Sciatic nerve (tissue), 2 donors: ENCODE data around the gene ANKRD40. TPM values are rescaled to one million over a fixed set of nuclear protein-coding genes. Genes with fewer than 3 reads are reported as not detected.
"Not testable (repeated sequence)": the region's sequence is repeated elsewhere in the genome, so short reads cannot be mapped to it uniquely, and the experiment has no call there.

Experiments
- ATAC-seq: fragments of 200-7000 bp; cut with Tn5 transposase; one replicate; pipeline ENCODE4 v1.9.1; 2020; ENCODE audit warnings: mild to moderate bottlenecking, moderate library complexity
- DNase-seq: peaks from one replicate; pipeline ENCODE4 v3.0.0-alpha.2; 2020; ENCODE audit warnings: low spot score
- intact Hi-C: fragments of 100-400 bp; cut with DNase I; formaldehyde crosslinking; loops from one replicate; pipeline ENCODE4 v1.14.2; 2022
- total RNA-seq: library from RNA; stranded (reverse); fragmentation: NEBNext Ultra II Directional; extraction: Animal tissue kit (Norgen Biotek cat#: 25700); gene quantifications from one replicate; pipeline ENCODE4 v1.2.1, GENCODE V29; 2021
- donor health status: DM: no; HTN: no; CAD: no.
- donor health status: DM: no; HTN: no; CAD: no.

Gene ANKRD40
- total RNA-seq, 1 donor from 2014 or later, result 106 TPM

GRCh38 chr17:50719144-50719923, 11.6 kb upstream of the ANKRD40 start, which contains the start of gene LUC7L3:
Gene LUC7L3 (plus strand): TSS chr17:50719603. CDS start chr17:50719733, 130 bp downstream.
- ATAC-seq, result peak; percentile 98
- intact Hi-C loops, result no loop called here
- DNase-seq, result peak; percentile 96

DNA sequence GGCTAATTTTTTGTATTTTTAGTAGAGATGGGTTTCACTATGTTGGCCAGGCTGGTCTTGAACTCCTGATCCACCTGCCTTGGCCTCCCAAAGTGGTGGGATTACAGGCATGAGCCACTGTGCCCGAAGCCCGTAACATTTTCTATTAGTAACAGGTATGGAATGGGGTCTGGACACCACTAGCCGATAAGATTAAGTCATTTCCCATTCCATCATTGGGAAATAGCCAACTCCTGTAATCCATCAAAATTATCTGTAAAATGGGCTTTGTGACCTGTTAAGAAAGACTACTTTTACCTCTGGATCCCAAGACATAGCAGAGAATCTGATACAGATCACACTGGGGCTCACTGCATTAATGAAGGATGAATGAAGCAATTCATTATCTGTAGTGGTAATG, 7.8 kb upstream of the ANKRD40 start:
- DNase-seq, result no peak
- intact Hi-C loops, result no loop called here
- ATAC-seq, result no peak

DNA sequence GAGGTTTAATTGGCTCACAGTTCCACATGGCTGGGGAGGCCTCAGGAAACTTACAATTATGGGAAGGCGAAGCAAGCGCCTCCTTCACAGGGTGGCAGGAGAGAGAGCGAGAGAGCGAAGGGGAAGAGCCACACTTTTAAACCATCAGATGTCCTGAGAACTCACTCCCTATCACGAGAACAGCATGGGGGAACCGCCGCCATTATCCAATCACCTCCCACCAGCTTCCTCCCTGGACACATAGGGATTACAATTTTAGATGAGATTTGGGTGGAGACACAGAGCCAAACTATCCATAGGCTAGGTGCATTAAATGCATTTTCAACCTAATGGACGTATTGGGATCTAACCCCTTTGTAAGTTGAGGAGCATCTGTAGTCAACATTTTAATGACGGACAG, 4.9 kb upstream of the ANKRD40 start:
- intact Hi-C loops, result no loop called here
- no peak for DNase-seq
- ATAC-seq, result no peak

DNA sequence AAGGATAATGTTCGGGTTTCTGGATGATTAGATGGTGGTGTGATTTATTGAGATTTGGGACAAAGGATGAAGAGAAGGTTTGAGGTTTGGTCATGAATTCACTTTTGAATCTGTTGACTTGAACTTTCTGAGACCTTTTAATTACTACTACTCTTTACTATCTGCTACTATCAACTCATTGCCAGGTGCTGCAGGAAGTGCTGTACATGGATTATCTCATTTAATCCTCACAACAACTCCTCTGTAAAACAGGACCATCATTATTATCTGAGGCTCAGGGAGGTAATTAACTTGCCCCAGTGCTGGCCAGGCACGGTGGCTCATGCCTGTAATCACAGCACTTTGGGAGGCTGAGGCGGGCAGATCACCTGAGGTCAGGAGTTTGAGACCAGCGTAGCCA, 2.9 kb upstream of the ANKRD40 start:
- DNase-seq (no peak), ATAC-seq (no peak)
- intact Hi-C loops, result no loop called here

- DNase-seq (no peak), ATAC-seq (no peak)
- intact Hi-C loops, result no loop called here
Observed at GRCh38 chr17:50710025-50710424, 2.3 kb upstream of the ANKRD40 start.

DNA sequence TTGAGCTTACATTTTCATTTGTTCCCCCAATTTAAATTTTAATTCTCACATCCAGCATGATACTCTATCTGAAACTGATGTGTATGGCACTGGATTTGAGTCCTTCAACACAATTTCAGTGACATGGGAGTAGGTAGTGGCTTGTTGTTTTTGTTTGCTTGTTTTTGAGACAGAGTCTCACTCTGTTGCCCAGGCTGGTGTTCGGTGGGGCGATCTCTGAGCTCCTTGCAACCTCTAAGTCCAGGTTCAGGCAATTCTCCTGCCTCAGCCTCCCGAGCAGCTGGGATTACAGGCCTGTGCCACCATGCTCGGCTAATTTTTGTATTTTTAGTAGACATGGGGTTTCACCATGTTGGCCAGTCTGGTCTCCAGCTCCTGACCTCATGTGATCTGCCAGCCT, 1.3 kb upstream of the ANKRD40 start:
- peak; percentile 19 for DNase-seq
- ATAC-seq, intact Hi-C loops: not testable (repeated sequence)

DNA sequence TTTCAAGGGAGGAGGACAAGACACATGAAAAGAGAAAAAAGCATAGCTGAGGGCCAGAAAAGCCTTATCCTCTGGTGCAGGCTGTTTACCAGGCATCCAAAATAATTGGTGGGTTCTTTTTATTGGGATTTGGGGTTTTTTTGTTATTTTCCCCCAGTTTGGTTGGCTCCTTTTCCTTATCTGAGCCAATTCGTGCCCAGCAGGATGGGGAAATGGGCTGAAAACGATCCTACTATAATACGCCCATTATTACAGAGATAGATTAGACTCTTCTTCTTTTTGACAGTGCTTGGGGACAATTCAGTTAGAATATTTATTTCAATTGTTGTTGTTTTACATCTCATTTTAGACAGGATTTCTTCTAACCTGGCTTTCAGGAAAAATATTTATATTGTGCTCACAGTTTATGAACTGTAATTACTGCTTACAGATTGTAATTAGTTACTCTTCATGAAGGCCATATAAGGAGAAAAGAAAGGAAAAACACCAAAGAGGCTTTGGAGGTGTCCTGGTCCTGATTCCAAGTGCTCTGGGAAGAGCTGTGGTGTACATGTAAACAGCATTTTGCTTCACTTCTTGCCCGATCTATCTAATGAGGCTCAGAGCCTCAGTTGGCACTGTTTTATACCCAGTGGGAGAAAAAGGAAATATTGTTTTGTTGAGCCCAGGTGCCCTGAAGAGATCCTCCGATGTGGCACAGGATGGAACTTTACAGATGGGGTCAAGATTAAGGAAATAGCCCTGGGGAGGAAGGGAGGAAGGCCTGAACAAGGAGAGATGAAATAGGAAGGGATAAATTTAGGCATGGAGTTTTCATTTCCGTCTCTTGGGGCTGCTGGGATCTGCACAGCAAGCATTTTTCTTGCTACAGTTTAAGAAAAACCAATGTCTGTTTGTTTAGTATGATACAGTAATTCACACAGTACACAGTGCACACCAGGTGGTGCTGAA, 611 bp upstream of the ANKRD40 start:
- DNase-seq (peak; percentile 44), ATAC-seq (peak; percentile 41)
- intact Hi-C loops, result no loop called here

DNA sequence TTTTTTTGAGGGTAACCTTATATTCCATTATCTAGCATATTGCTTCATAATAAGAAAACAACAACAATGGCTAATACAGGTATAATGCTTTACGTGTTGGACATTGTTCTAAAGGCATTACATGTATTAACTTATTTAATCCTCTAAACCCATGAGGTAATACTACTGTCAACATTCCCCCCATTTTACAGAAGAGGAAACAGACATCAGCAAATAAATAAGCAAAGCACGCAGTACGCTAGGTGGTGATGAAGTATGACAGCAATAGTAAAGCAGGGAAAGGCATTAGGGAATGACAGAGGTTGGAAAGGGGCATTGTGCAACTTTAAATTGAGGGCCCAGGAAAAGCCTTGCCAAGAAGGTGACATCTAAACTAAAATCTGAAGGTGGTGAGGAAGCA, 4.6 kb downstream of the ANKRD40 start:
- ATAC-seq, result no peak
- DNase-seq, result no peak
- intact Hi-C loops, result no loop called here

DNA sequence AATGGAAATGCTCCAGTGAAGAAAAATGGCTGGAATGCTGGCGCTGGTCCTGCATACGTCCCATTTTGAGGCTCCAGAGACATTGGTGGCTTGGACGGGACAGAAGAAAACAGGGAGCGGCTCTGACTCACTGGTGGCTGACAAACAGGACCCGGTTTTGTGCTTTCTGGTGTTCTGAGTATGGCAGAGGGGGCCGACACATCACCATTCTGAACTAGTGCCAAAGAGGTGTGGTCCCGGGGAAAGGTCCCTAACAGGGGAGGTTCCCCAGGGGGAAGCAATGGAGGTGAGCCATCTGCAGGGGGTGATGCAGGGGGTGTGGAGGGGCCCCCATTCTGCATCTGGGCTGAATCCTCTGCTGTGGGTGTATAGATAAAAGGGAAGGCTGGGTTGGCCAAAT, 8.3 kb downstream of the ANKRD40 start:
- ATAC-seq (no peak), DNase-seq (peak; percentile 33)
- intact Hi-C loops, result no loop called here

DNA sequence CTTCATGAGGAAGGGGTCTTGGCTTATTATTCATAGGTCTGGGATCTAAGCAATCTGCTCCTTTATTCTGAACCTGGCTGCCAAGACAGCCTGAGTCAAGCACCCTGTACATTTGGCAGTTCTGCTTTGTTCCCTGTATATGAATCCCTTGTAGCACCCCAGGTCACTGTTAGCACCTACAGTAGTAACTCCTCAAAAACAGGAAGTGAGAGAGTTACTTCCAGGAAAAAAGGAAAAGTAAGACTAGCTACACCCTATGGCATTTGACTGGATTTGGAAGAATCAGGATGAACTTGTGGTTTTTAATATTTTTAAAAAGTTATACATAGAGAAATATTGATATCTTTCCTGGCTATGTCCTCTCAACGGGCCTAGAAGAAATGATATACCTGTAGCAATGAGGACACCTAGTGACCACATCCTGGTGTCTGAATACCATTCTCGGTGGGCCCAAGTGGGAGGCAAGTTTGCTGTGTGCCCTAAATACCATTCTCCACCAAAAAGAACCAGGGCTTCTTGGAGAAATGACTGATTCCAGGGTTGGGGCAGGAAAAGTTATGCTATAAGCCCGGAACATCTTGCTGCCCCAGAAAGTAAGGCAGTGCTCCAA, 9.9 kb downstream of the ANKRD40 start:
- intact Hi-C loops, result no loop called here
- ATAC-seq, result no peak
- no peak for DNase-seq

- ATAC-seq, result no peak
- peak; percentile 9 for DNase-seq
- intact Hi-C loops, result no loop called here
Observed at GRCh38 chr17:50697062-50697461, 10.7 kb downstream of the ANKRD40 start.

GRCh38 chr17:50696365-50696879, 11.3 kb downstream of the ANKRD40 start:
- ATAC-seq (no peak), DNase-seq (no peak)
- intact Hi-C loops, result no loop called here

- DNase-seq (no peak), ATAC-seq (no peak)
- intact Hi-C loops, result no loop called here
Observed at GRCh38 chr17:50693036-50693682, 14.6 kb downstream of the ANKRD40 start.

DNA sequence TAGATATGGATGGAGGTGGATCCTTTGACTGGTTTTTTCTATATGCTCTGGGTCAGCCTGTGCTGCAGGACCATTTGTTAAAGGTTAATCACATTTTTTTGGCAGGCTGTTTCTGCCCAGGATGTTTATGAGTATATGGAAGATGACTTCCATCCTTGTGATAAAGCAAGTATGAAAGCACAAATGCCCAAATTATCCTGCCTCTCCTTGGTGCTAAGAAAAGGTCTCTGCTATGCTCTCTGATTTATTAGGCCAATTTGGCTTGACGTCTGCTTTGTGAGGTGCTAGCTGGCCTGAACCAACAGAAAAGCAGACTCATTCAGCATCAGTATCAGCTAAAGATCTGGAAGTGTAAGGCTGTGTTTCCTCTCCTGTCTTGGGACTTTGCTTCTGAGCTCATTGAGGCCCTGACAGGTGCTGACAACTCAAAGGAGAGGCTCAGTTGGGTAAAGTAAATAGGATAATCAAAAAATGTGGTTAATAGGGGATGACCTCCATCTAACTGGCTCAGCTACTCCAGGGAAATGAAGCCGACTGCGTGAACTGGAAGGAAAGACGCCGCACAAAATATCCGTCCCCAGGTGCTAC, 15.2 kb downstream of the ANKRD40 start:
- no peak for ATAC-seq
- intact Hi-C loops, result no loop called here

GRCh38 chr17:50691550-50692447, 15.9 kb downstream of the ANKRD40 start:
- ATAC-seq, result no peak
- intact Hi-C loops, result no loop called here
- DNase-seq, result no peak

More for the DNA sequence above, 15.2 kb downstream of the ANKRD40 start:
- no peak for DNase-seq

DNA sequence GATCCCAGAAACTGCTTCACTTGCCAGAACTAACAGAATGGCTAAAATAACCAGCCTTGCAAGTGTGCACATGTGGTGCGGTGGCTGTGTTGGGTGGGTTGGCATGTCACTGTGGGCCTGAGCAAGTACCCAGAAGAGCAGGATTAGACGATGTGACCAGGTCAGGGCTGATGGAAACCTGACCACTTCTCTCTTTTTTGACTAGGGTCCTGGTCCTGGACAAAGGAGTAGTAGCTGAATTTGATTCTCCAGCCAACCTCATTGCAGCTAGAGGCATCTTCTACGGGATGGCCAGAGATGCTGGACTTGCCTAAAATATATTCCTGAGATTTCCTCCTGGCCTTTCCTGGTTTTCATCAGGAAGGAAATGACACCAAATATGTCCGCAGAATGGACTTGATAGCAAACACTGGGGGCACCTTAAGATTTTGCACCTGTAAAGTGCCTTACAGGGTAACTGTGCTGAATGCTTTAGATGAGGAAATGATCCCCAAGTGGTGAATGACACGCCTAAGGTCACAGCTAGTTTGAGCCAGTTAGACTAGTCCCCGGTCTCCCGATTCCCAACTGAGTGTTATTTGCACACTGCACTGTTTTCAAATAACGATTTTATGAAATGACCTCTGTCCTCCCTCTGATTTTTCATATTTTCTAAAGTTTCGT, 16.7 kb downstream of the ANKRD40 start:
- intact Hi-C loops, result no loop called here
- DNase-seq (no peak), ATAC-seq (no peak)
